ENCODE results near the gene FAM222B. TPM values are rescaled to one million over a fixed set of nuclear protein-coding genes. Genes with fewer than 3 reads are reported as not detected.

FAM222B gene
- total RNA-seq, 1 experiment from 2014 or later, result 37.7 TPM

DNA sequence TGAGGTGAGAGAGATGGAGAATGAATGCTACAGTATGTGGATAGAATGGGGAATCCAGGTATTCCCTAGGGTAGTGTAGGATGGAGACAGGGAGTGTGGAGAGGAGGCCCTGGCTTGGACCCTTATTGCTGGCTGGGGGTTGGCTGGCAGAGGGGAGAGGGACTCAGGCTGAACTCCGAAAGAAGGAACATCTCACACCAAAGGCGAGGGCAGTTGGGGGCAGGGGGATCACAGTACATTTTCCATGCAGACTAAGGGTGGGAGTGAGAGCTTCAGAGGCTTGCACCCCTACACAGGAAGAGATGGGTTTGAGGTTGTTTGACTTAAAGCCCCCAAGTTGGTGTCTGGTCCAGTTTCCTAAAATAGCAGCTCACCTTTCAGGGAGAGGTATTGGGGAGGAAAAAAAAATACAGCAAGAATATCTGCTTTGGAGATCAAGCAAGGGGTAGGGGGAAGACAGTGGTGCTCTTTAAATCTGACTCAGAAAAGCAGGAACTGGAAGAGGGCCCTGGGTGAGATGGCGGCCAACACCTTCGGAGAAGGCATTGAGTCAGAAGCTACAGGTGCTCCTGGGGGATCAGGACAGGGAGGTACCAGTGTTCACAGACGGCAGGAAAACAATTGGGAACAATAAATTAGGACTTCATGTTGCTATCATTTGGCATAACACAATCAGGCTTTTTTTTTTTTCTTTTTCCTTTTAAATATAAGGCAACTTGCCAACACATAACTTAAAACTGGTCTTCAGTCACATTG is 86.4 kb downstream of the FAM222B start:
- intact Hi-C loops (cut with micrococcal nuclease; ENCODE audit: unreplicated experiment), result no loop called here
- Mint-ChIP-seq H3K4me1 (ENCODE audit: low read depth, unreplicated experiment) (peaks cover 14% of the 10 kb centered on the region), H3K9me3 (ENCODE audit: low read depth, unreplicated experiment) (no peaks in the 10 kb centered on the region), H3K27ac (ENCODE audit: unreplicated experiment) (peak overlapping the region; percentile 81), H3K4me3 (ENCODE audit: low read depth, unreplicated experiment) (no peak overlapping the region), H3K36me3 (ENCODE audit: insufficient read depth, unreplicated experiment) (peaks cover 86% of the 10 kb centered on the region), H3K27me3 (ENCODE audit: unreplicated experiment) (no peaks in the 10 kb centered on the region)
- DNase-seq, result no peak
- CTCF ChIA-PET, result no interaction called here
- no TSS peak for BruUV-seq (replicated peaks)
- TF ChIP-seq, protein P1, sequence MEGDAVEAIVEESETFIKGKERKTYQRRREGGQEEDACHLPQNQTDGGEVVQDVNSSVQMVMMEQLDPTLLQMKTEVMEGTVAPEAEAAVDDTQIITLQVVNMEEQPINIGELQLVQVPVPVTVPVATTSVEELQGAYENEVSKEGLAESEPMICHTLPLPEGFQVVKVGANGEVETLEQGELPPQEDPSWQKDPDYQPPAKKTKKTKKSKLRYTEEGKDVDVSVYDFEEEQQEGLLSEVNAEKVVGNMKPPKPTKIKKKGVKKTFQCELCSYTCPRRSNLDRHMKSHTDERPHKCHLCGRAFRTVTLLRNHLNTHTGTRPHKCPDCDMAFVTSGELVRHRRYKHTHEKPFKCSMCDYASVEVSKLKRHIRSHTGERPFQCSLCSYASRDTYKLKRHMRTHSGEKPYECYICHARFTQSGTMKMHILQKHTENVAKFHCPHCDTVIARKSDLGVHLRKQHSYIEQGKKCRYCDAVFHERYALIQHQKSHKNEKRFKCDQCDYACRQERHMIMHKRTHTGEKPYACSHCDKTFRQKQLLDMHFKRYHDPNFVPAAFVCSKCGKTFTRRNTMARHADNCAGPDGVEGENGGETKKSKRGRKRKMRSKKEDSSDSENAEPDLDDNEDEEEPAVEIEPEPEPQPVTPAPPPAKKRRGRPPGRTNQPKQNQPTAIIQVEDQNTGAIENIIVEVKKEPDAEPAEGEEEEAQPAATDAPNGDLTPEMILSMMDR (IDR thresholded peaks at IDR 0.05; ENCODE audit: unreplicated experiment), result no peak

GRCh38 chr17:28755486-28755885 is 87.1 kb downstream of the FAM222B start:
- TF ChIP-seq, protein P1 (IDR thresholded peaks at IDR 0.05; ENCODE audit: unreplicated experiment), result no peak
- no TSS peak for BruUV-seq (replicated peaks)
- Mint-ChIP-seq H3K4me1 (ENCODE audit: low read depth, unreplicated experiment) (peaks cover 13% of the 10 kb centered on the region), H3K27ac (ENCODE audit: unreplicated experiment) (peak overlapping the region; percentile 81), H3K9me3 (ENCODE audit: low read depth, unreplicated experiment) (no peaks in the 10 kb centered on the region), H3K27me3 (ENCODE audit: unreplicated experiment) (no peaks in the 10 kb centered on the region), H3K36me3 (ENCODE audit: insufficient read depth, unreplicated experiment) (peaks cover 88% of the 10 kb centered on the region), H3K4me3 (ENCODE audit: low read depth, unreplicated experiment) (no peak overlapping the region)
- no peak for DNase-seq
- CTCF ChIA-PET, result no interaction called here
- intact Hi-C loops (cut with micrococcal nuclease; ENCODE audit: unreplicated experiment), result no loop called here

- no peaks in the 10 kb centered on the region for H3K27me3 Mint-ChIP-seq (ENCODE audit: unreplicated experiment)
- no TSS peak for BruUV-seq (replicated peaks)
- H3K36me3 Mint-ChIP-seq (ENCODE audit: insufficient read depth, unreplicated experiment), result peaks cover 93% of the 10 kb centered on the region
- CTCF ChIA-PET, result interaction anchor here (0.7 to 9.1 kb wide), 3 partner anchors 12 to 79 kb away, joined by 4 to 228 read pairs (median 5); partner anchors contain the start of genes NEK8 and TLCD1
- TF ChIP-seq, protein P1 (IDR thresholded peaks at IDR 0.05; ENCODE audit: unreplicated experiment), result no peak
- no peak for DNase-seq
- no peak overlapping the region for H3K4me3 Mint-ChIP-seq (ENCODE audit: low read depth, unreplicated experiment)
- no peak overlapping the region for H3K27ac Mint-ChIP-seq (ENCODE audit: unreplicated experiment)
- H3K4me1 Mint-ChIP-seq (ENCODE audit: low read depth, unreplicated experiment), result peaks cover 33% of the 10 kb centered on the region
- intact Hi-C loops (cut with micrococcal nuclease; ENCODE audit: unreplicated experiment), result no loop called here
- H3K9me3 Mint-ChIP-seq (ENCODE audit: low read depth, unreplicated experiment), result no peaks in the 10 kb centered on the region
Measured at GRCh38 chr17:28751600-28752366, 90.8 kb downstream of the FAM222B start.

DNA sequence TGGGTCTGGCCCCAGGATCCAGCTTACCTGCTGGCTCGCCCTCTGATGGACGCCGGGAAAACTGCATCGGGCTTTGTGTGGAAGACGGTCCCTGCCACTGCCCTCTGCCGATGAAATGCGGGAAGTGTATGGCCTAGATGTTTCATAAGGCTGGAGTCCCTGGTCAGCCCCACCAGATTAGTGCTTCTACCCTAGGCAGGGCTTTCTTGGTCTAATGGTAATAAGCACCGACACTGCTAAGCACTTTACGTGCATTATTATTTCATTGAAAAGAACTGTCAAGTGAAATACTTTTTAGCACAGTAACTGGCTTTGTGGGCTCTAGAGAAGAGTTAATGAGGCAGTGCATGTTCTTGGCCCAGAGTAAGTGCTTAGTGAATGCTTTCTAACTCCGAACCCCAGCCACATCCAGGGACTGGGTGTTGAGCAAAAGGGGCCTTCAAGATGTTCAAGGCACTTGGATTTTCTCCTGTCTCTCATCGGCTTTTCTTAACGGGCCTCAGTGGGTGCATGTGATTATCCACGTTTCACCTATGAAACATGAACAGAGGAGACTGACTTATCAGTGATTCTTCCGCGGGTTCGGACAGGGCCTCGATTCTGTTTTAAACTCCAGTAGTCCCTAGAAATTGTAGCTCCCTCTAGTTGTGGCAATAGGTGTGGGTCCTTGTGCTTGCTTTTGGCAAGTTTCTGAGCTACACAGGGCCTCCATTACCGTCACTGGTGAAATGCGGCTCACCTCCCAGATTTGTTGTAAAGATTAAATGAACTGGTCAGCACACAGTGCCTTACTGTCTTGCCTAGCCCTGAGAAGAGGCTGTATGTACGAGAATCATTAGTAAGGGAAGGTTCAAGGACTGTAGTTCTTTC is 92.2 kb downstream of the FAM222B start:
- CTCF ChIA-PET, result interaction anchor here (0.7 to 9.1 kb wide), 7 partner anchors 13 to 148 kb away, joined by 3 to 228 read pairs (median 4); partner anchors contain the start of genes NEK8, RPL23A and TLCD1
- TF ChIP-seq, protein P1 (IDR thresholded peaks at IDR 0.05; ENCODE audit: unreplicated experiment), result peak; percentile 97
- intact Hi-C loops (cut with micrococcal nuclease; ENCODE audit: unreplicated experiment), result loop anchor here (1.0 kb wide), 1 partner anchor 23 kb away; no protein-coding TSS in a partner anchor
- peaks cover 32% of the 10 kb centered on the region for H3K4me1 Mint-ChIP-seq (ENCODE audit: low read depth, unreplicated experiment)
- H3K36me3 Mint-ChIP-seq (ENCODE audit: insufficient read depth, unreplicated experiment), result peaks cover 93% of the 10 kb centered on the region
- TSS peak; percentile 19 for BruUV-seq (replicated peaks)
- peak; percentile 94 for DNase-seq
- no peaks in the 10 kb centered on the region for H3K27me3 Mint-ChIP-seq (ENCODE audit: unreplicated experiment)
- H3K4me3 Mint-ChIP-seq (ENCODE audit: low read depth, unreplicated experiment), result no peak overlapping the region
- no peaks in the 10 kb centered on the region for H3K9me3 Mint-ChIP-seq (ENCODE audit: low read depth, unreplicated experiment)
- H3K27ac Mint-ChIP-seq (ENCODE audit: unreplicated experiment), result peak overlapping the region; percentile 37

Data from Calu3 (cell line).